ENCODE data around the gene FOCAD. TPM values are rescaled to one million over a fixed set of nuclear protein-coding genes. Genes with fewer than 3 reads are reported as not detected.

Gene FOCAD
- total and polyA plus RNA-seq, 4 donors = 6.8 to 62.1 (median 27.9) TPM

GRCh38 chr9:20832775-20833174 is 148.7 kb downstream of the FOCAD start:
- Histone ChIP-seq H3K9ac (ENCODE audit: insufficient read depth in 1 of 2, low read length in 2 of 2) (no peak overlapping the region), H3K9me3 (ENCODE audit: control insufficient read depth in 4 of 4, insufficient read depth in 3 of 4, low read length in 3 of 4) (no peaks in the 10 kb centered on the region), H3K4me1 (ENCODE audit: control insufficient read depth in 5 of 5, insufficient read depth in 5 of 5, low read length in 5 of 5) (peaks cover 0 to 6% (median 3%) of the 10 kb centered on the region in 5 donors), H3K27me3 (ENCODE audit: control insufficient read depth in 3 of 3, insufficient read depth in 3 of 3, low read length in 2 of 3) (no peaks in the 10 kb centered on the region), H3K27ac (ENCODE audit: low read depth in 1 of 2, low read length in 1 of 2) (no peak overlapping the region), H3K4me3 (no peak overlapping the region), H3K36me3 (ENCODE audit: control insufficient read depth in 4 of 4, insufficient read depth in 4 of 4, low read length in 4 of 4) (peaks cover 0 to 2% (median 0%) of the 10 kb centered on the region in 4 donors)
- WGBS, 2 donors = 75 to 84% methylated on average over 2 of the region's 2 CpGs
- DNase-seq (no peak), ATAC-seq (ENCODE audit: insufficient read depth, low FRiP score) (no peak)
- TF ChIP-seq, protein P1, sequence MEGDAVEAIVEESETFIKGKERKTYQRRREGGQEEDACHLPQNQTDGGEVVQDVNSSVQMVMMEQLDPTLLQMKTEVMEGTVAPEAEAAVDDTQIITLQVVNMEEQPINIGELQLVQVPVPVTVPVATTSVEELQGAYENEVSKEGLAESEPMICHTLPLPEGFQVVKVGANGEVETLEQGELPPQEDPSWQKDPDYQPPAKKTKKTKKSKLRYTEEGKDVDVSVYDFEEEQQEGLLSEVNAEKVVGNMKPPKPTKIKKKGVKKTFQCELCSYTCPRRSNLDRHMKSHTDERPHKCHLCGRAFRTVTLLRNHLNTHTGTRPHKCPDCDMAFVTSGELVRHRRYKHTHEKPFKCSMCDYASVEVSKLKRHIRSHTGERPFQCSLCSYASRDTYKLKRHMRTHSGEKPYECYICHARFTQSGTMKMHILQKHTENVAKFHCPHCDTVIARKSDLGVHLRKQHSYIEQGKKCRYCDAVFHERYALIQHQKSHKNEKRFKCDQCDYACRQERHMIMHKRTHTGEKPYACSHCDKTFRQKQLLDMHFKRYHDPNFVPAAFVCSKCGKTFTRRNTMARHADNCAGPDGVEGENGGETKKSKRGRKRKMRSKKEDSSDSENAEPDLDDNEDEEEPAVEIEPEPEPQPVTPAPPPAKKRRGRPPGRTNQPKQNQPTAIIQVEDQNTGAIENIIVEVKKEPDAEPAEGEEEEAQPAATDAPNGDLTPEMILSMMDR (IDR thresholded peaks at IDR 0.05; ENCODE audit: control extremely low read depth, extremely low read depth) = no peak

DNA sequence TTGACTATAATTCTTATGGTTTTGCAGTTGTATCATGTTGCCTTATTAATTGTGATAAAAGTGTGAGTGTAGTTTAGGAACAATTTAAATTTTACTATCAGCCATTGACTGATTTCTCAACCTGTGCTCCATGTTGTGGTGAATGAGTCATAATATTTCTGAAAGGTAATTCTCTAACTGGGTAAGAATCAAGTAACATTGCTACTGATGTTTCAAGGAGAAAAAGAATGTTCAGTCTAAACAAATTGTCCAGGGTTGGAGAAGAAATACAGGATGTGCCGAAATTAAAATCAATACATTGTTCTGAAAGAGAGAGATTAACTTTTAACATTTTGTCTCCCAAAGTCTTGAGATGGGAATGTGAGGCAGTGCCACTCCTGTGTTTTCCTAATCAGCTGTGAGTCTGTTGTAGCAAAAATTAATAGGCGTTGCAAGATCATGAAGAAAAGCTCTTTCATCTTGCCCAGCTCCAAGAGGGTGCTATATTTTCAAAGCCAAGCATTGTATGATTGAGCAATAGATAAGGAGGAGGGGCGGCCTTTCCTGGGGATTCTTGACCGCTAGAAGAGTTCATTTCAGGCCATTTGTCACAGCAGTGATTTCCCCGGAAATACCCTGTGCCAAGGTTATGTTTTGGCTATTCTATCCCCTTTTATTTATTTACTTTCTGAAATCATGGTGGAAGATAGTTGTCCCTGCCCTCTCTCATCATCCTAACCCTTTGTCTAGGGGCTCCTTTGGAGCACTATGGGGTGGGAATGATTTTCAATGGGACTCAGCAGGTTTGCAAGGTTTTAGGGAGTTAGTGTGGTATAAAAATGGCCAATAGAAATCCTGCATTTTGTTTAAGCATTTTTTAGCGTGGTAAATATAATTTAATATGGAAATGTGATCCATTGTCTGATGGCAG is 151.6 kb downstream of the FOCAD start:
- H3K9me3 ChIP-seq (ENCODE audit: control insufficient read depth in 4 of 4, insufficient read depth in 3 of 4, low read length in 3 of 4) = no peaks in the 10 kb centered on the region
- no peak for ATAC-seq (ENCODE audit: insufficient read depth, low FRiP score)
- peaks cover 0 to 4% (median 0%) of the 10 kb centered on the region in 4 donors for H3K36me3 ChIP-seq (ENCODE audit: control insufficient read depth in 4 of 4, insufficient read depth in 4 of 4, low read length in 4 of 4)
- DNase-seq = peak in 2 of 3 donors; percentile 34 to 56
- no peak overlapping the region for H3K4me3 ChIP-seq
- H3K27me3 ChIP-seq (ENCODE audit: control insufficient read depth in 3 of 3, insufficient read depth in 3 of 3, low read length in 2 of 3) = no peaks in the 10 kb centered on the region
- H3K27ac ChIP-seq (ENCODE audit: low read depth in 1 of 2, low read length in 1 of 2) = no peak overlapping the region
- H3K4me1 ChIP-seq (ENCODE audit: control insufficient read depth in 5 of 5, insufficient read depth in 5 of 5, low read length in 5 of 5) = peaks cover 0 to 6% (median 3%) of the 10 kb centered on the region in 5 donors
- no peak overlapping the region for H3K9ac ChIP-seq (ENCODE audit: insufficient read depth in 1 of 2, low read length in 2 of 2)
- TF ChIP-seq, protein P1 (IDR thresholded peaks at IDR 0.05; ENCODE audit: control extremely low read depth, extremely low read depth) = no peak
- 42 to 65% methylated on average over 6 of the region's 6 CpGs for WGBS, 2 donors

GRCh38 chr9:20837166-20837565 is 153.1 kb downstream of the FOCAD start:
- Histone ChIP-seq H3K4me3 (no peak overlapping the region), H3K27ac (ENCODE audit: low read depth in 1 of 2, low read length in 1 of 2) (no peak overlapping the region), H3K9me3 (ENCODE audit: control insufficient read depth in 4 of 4, insufficient read depth in 3 of 4, low read length in 3 of 4) (peaks cover 0 to 2% (median under 1%) of the 10 kb centered on the region in 4 donors), H3K9ac (ENCODE audit: insufficient read depth in 1 of 2, low read length in 2 of 2) (no peak overlapping the region), H3K27me3 (ENCODE audit: control insufficient read depth in 3 of 3, insufficient read depth in 3 of 3, low read length in 2 of 3) (no peaks in the 10 kb centered on the region), H3K36me3 (ENCODE audit: control insufficient read depth in 4 of 4, insufficient read depth in 4 of 4, low read length in 4 of 4) (peaks cover 0 to 4% (median 0%) of the 10 kb centered on the region in 4 donors), H3K4me1 (ENCODE audit: control insufficient read depth in 5 of 5, insufficient read depth in 5 of 5, low read length in 5 of 5) (peaks cover 0 to 6% (median 3%) of the 10 kb centered on the region in 5 donors)
- 96 to 97% methylated on average over 3 of the region's 3 CpGs for WGBS, 2 donors
- TF ChIP-seq, protein P1 (IDR thresholded peaks at IDR 0.05; ENCODE audit: control extremely low read depth, extremely low read depth) = no peak
- DNase-seq = no peak
- no peak for ATAC-seq (ENCODE audit: insufficient read depth, low FRiP score)
